IMR-90 (cell line): ENCODE data around the gene ARHGAP35. TPM values are rescaled to one million over a fixed set of nuclear protein-coding genes. Genes with fewer than 3 reads are reported as not detected.

Experiments
- ATAC-seq: fragments of 200-7000 bp; cut with Tn5 transposase; 2 replicates; pipeline ENCODE4 v1.9.1; 2020; ENCODE audit warnings: low read depth, mild to moderate bottlenecking, moderate library complexity
- Bru-seq: library from RNA; stranded (reverse); fragments of 400-500 nt; gene quantifications from one replicate; lab custom pipeline; 2021; lab: Mats Ljungman, UMichigan
- BruChase-seq, 2 experiments: library from RNA; stranded (reverse); fragments of 400-500 nt; gene quantifications; one replicate each; lab custom pipeline; 2021; lab: Mats Ljungman, UMichigan
- BruUV-seq: library from RNA; stranded (reverse); fragments of 400-500 nt; replicated peaks from 2 replicates; lab custom pipeline; 2021; lab: Mats Ljungman, UMichigan
- CTCF ChIA-PET: fragments of 300-600 bp; formaldehyde crosslinking; extraction: SDS; loops from one replicate; lab custom pipeline; 2021; ENCODE audit warnings: antibody characterized with exemption; lab: Yijun Ruan, JAX
- POLR2A ChIA-PET: fragments of 300-600 bp; sonication (Branson Sonifier 250); formaldehyde crosslinking; loops from one replicate; lab custom pipeline; 2022; ENCODE audit warnings: antibody characterized with exemption; ENCODE audit not compliant: unreplicated experiment; lab: Charles Lee
- DNase-seq: peaks from one replicate; pipeline ENCODE4 v3.0.0; 2013
- H2AFZ ChIP-seq: replicated peaks from 2 replicates; pipeline ENCODE3; 2013; ENCODE audit warnings: low read length, mild to moderate bottlenecking; ENCODE audit not compliant: poor library complexity
- H2AK5ac ChIP-seq: 2 replicates; pipeline ENCODE4 v1.6.1; 2013; ENCODE audit warnings: low read depth, low read length, inconsistent platforms
- H2AK9ac ChIP-seq: replicated peaks from 2 replicates; pipeline ENCODE3; 2013; ENCODE audit warnings: mild to moderate bottlenecking, low read depth, low read length, moderate library complexity; ENCODE audit not compliant: poor library complexity
- H2BK120ac ChIP-seq: 2 replicates; pipeline ENCODE4 v1.6.1; 2013; ENCODE audit warnings: low read depth, low read length, inconsistent platforms
- H2BK15ac ChIP-seq: 3 replicates; pipeline ENCODE4 v1.6.1; 2013; ENCODE audit warnings: low read depth, low read length, inconsistent platforms
- H2BK20ac ChIP-seq: 2 replicates; pipeline ENCODE4 v1.6.1; 2013; ENCODE audit warnings: low read depth, mild to moderate bottlenecking, inconsistent platforms, low read length, moderate library complexity
- H2BK5ac ChIP-seq: 2 replicates; pipeline ENCODE4 v1.6.1; 2013; ENCODE audit warnings: mild to moderate bottlenecking, low read depth, low read length, inconsistent platforms; ENCODE audit not compliant: poor library complexity, severe bottlenecking
- H3K14ac ChIP-seq: replicated peaks from 2 replicates; pipeline ENCODE4 v1.6.1; 2013; ENCODE audit warnings: low read depth, low read length, inconsistent platforms
- H3K18ac ChIP-seq: 2 replicates; pipeline ENCODE4 v1.6.1; 2013; ENCODE audit warnings: low read depth, low read length, control low read depth
- H3K23ac ChIP-seq: 2 replicates; pipeline ENCODE4 v1.6.1; 2013; ENCODE audit warnings: low read depth, low read length, inconsistent platforms
- H3K27ac ChIP-seq: 2 replicates; pipeline ENCODE4 v1.5.1; 2013; ENCODE audit warnings: mild to moderate bottlenecking, control low read depth, low read length; ENCODE audit not compliant: insufficient read depth
- H3K27me3 ChIP-seq: 2 replicates; pipeline ENCODE4 v1.6.1; 2013; ENCODE audit warnings: low read length; ENCODE audit not compliant: control insufficient read depth, insufficient read depth
- H3K36me3 ChIP-seq: 2 replicates; pipeline ENCODE4 v1.6.1; 2013; ENCODE audit warnings: low read length, mixed read lengths; ENCODE audit not compliant: control insufficient read depth, insufficient read depth
- H3K4ac ChIP-seq: 2 replicates; pipeline ENCODE4 v1.6.1; 2013; ENCODE audit warnings: low read depth, low read length, inconsistent platforms
- H3K4me1 ChIP-seq: 2 replicates; pipeline ENCODE4 v1.6.1; 2013; ENCODE audit warnings: low read length, mixed read lengths; ENCODE audit not compliant: control insufficient read depth, insufficient read depth
- H3K4me2 ChIP-seq: 2 replicates; pipeline ENCODE4 v1.6.1; 2013; ENCODE audit warnings: low read depth, mild to moderate bottlenecking, control low read depth, low read length, moderate library complexity
- H3K4me3 ChIP-seq: 2 replicates; pipeline ENCODE4 v1.5.1; 2013; ENCODE audit warnings: low read depth, mild to moderate bottlenecking, control low read depth, low read length, moderate library complexity; ENCODE audit not compliant: insufficient read depth
- H3K56ac ChIP-seq: 2 replicates; pipeline ENCODE4 v1.6.1; 2013; ENCODE audit warnings: low read length, inconsistent platforms; ENCODE audit not compliant: insufficient read depth; ENCODE audit errors: extremely low read depth
- H3K79me1 ChIP-seq, 2 experiments: 2 replicates each; pipeline ENCODE4 v1.6.1; 2013; ENCODE audit warnings: low read length in 2 of 2, inconsistent platforms in 1 of 2, low read depth in 1 of 2
- H3K9ac ChIP-seq: 2 replicates; pipeline ENCODE4 v1.6.1; 2013; ENCODE audit warnings: low read depth, low read length, control low read depth
- H3K9me1 ChIP-seq: 2 replicates; pipeline ENCODE4 v1.6.1; 2013; ENCODE audit warnings: low read length, inconsistent platforms; ENCODE audit not compliant: insufficient read depth
- H3K9me3 ChIP-seq: 2 replicates; pipeline ENCODE4 v1.6.1; 2013; ENCODE audit warnings: low read length; ENCODE audit not compliant: control insufficient read depth, insufficient read depth
- H4K20me1 ChIP-seq: 2 replicates; pipeline ENCODE4 v1.6.1; 2013; ENCODE audit warnings: low read length, inconsistent platforms; ENCODE audit not compliant: insufficient read depth
- H4K5ac ChIP-seq: 2 replicates; pipeline ENCODE4 v1.6.1; 2013; ENCODE audit warnings: mild to moderate bottlenecking, low read depth, low read length, control low read depth
- H4K8ac ChIP-seq, 2 experiments: 2 replicates each; pipeline ENCODE4 v1.6.1; 2013; ENCODE audit warnings: low read depth in 2 of 2, low read length in 2 of 2, control low read depth in 1 of 2, inconsistent platforms in 1 of 2
- H4K91ac ChIP-seq: 2 replicates; pipeline ENCODE4 v1.6.1; 2013; ENCODE audit warnings: low read depth, low read length, inconsistent platforms; ENCODE audit not compliant: insufficient read depth
- BHLHE40 ChIP-seq: fragments of 150-350 bp; IDR thresholded peaks from 2 replicates; pipeline ENCODE4 v1.6.1; 2016; ENCODE audit warnings: mild to moderate bottlenecking, low read depth, low read length
- MAZ ChIP-seq: IDR thresholded peaks from 2 replicates; pipeline ENCODE4 v1.6.1; 2012; ENCODE audit warnings: low read depth, mild to moderate bottlenecking, low read length, improper control_type of control experiment, moderate library complexity, borderline replicate concordance
- WGBS, 2 experiments: methylation state at CpG; one replicate each; pipeline versions ENCODE4 v1.1.5 to v1.1.7; 2013; ENCODE audit warnings: missing lambda C conversion rate in 2 of 2; ENCODE audit not compliant: insufficient read length in 1 of 2; ENCODE audit errors: extremely low coverage in 2 of 2; 5-methylcytosine and 5-hydroxymethylcytosine counted together
- dilution Hi-C: fragments of 300-500 bp; cut with HindIII; formaldehyde crosslinking; loops from one replicate; pipeline ENCODE4 v1.14.3; 2018; ENCODE audit warnings: low sequenced_read_pairs; ENCODE audit not compliant: unreplicated experiment
- in situ Hi-C: fragments of 300-500 bp; cut with MboI; formaldehyde crosslinking; loops from 3 replicates; pipeline ENCODE4 v1.14.3; 2019; ENCODE audit warnings: low sequenced_read_pairs, inconsistent platforms, mixed read lengths
- intact Hi-C: fragments of 100-400 bp; cut with micrococcal nuclease; formaldehyde crosslinking; loops from 2 replicates; pipeline ENCODE4 v1.10.0; 2022
- long read RNA-seq: library from polyadenylated mRNA; unstranded; transcript quantifications from one replicate; pipeline ENCODE4 v2.0.0, GENCODE V29; 2021; ENCODE audit not compliant: unreplicated experiment
- polyA plus RNA-seq, 3 experiments: library from polyadenylated mRNA; depleted of rRNA; stranded (reverse); fragments of >200 nt; gene quantifications; 2 replicates each; pipeline ENCODE4 v1.2.3, GENCODE V29; 2012; ENCODE audit warnings: low replicate concordance in 1 of 3
- total RNA-seq: library from RNA; depleted of rRNA; stranded (reverse); fragments of >200 nt; gene quantifications from 2 replicates; pipeline ENCODE4 v1.2.3, GENCODE V29; 2012; rRNA removed

ARHGAP35 gene
- 28.9 and 29.0 TPM in 2 replicates for total RNA-seq
- polyA plus RNA-seq (2012; rRNA removed) = 16.4 and 18.7 TPM in 2 replicates
- 10.3 and 12.5 TPM in 2 replicates for polyA plus RNA-seq (2012; cell fraction: cytosol; rRNA removed)
- polyA plus RNA-seq (2012; cell fraction: nucleus; rRNA removed; ENCODE audit: low replicate concordance) = 17.8 and 19.1 TPM in 2 replicates
- Bru-seq, nascent RNA = percentile 88 among the genes with signal in this experiment
- BruChase-seq, experiment 1, labeled RNA remaining after a 6-hour chase = percentile 95 among the genes with signal in this experiment
- percentile 92 among the genes with signal in this experiment for BruChase-seq, experiment 2, labeled RNA remaining after a 2-hour chase
- long read RNA-seq, full-length matches to known transcripts = 2 of 78 reads
- long read RNA-seq, partial matches to known transcripts = 1 of 78 reads
- long read RNA-seq, other reads (novel, unspliced or antisense) = 75 of 78 reads

- ATAC-seq (peak; percentile 41), DNase-seq (no peak)
- WGBS, 2 experiments = 0% methylated on average over 7 of the region's 91 CpGs; no CpG with 5 or more reads in 1 of the 2 experiments
- Histone ChIP-seq H3K23ac (peak within 1 kb of the TSS; percentile 78), H3K79me1 (peaks cover 35 to 62% of the 10 kb centered on the region in 2 experiments), H3K4ac (peak within 1 kb of the TSS; percentile 96), H3K4me3 (peak within 1 kb of the TSS; percentile 68), H3K14ac (peak within 1 kb of the TSS; percentile 76), H3K9ac (peak within 1 kb of the TSS; percentile 94), H3K4me1 (peaks cover 16% of the 10 kb centered on the region), H2BK120ac (peak within 1 kb of the TSS; percentile 75), H4K8ac (peak within 1 kb of the TSS; percentile 51 to 80; a peak in 3 of 4 replicates), H3K36me3 (no peaks in the 10 kb centered on the region), H2BK20ac (no peak within 1 kb of the TSS), H2AK5ac (peak within 1 kb of the TSS; percentile 56), H3K27me3 (no peaks in the 10 kb centered on the region), H4K5ac (0 out of 2 replicates have a peak within 1 kb of the TSS, but pooled peaks have one; percentile 17), H3K27ac (peak within 1 kb of the TSS; percentile 92), H4K20me1 (peaks cover 58% of the 10 kb centered on the region), H3K9me1 (peaks cover 33% of the 10 kb centered on the region), H3K9me3 (no peaks in the 10 kb centered on the region), H2BK15ac (peak within 1 kb of the TSS; percentile 64; the same call in 1 of the 3 replicates), H3K18ac (peak within 1 kb of the TSS; percentile 37), H2BK5ac (peak within 1 kb of the TSS; percentile 95), H3K56ac (peak within 1 kb of the TSS; percentile 54; the same call in 1 of the 2 replicates), H4K91ac (peak within 1 kb of the TSS; percentile 73), H2AFZ (peak within 1 kb of the TSS; percentile 96), H3K4me2 (peak within 1 kb of the TSS; percentile 97), H2AK9ac (peak within 1 kb of the TSS; percentile 95)
- BruUV-seq = no TSS peak
- intact Hi-C loops (loop anchor here (1.0 kb wide), 1 partner anchor 130 kb away; no protein-coding TSS in a partner anchor), in situ Hi-C loops (no loop called here), dilution Hi-C loops (no loop called here)
- ChIA-PET CTCF (no interaction called here), POLR2A (interaction anchor here (0.5 kb wide), 1 partner anchor 12 kb away, joined by 4 read pairs; no protein-coding TSS in a partner anchor)
- TF ChIP-seq MAZ = peak; percentile 79; the same call in 1 of the 2 replicates
- TF ChIP-seq BHLHE40 = no peak
These were observed at the start of gene ARHGAP35 for GRCh38 chr19:46860846-46861690. Gene ARHGAP35 (plus strand): TSS chr19:46860997. CDS start chr19:46918676, 57,679 bp downstream.
